Mucosa of descending colon (tissue), 3 donors: Measurements from ENCODE around the gene SGK1. TPM values are rescaled to one million over a fixed set of nuclear protein-coding genes. Genes with fewer than 3 reads are reported as not detected.

Experiments used
- ATAC-seq: fragments of 200-7000 bp; cut with Tn5 transposase; one replicate; pipeline ENCODE4 v1.9.1; 2020; ENCODE audit warnings: mild to moderate bottlenecking, moderate library complexity
- DNase-seq, 3 donors: peaks; one replicate each; pipeline ENCODE4 v3.0.0-alpha.2; 2020
- H3K36me3 ChIP-seq: fragments of 200-600 bp; one replicate; pipeline ENCODE4 v1.8.0; 2021; ENCODE audit warnings: low read depth, mild to moderate bottlenecking
- H3K4me1 ChIP-seq: fragments of 200-600 bp; one replicate; pipeline ENCODE4 v1.8.0; 2021; ENCODE audit warnings: low read depth, mild to moderate bottlenecking
- H3K4me3 ChIP-seq: fragments of 200-600 bp; one replicate; pipeline ENCODE4 v1.8.0; 2021; ENCODE audit warnings: mild to moderate bottlenecking
- H3K9me3 ChIP-seq: fragments of 200-600 bp; one replicate; pipeline ENCODE4 v1.8.0; 2021; ENCODE audit warnings: mild to moderate bottlenecking
- intact Hi-C, 2 donors: fragments of 100-400 bp; cut with DNase I in 1 of 2; cut with micrococcal nuclease in 1 of 2; formaldehyde crosslinking; loops; one replicate each; pipeline versions ENCODE4 v1.11.0 to v1.11.1; 2022; cut with DNase I, micrococcal nuclease
- total RNA-seq, 3 donors: library from RNA; stranded (reverse); fragmentation: NEBNext Ultra II Directional in 2 of 3; extraction: Animal tissue kit (Norgen Biotek cat#: 25700) in 2 of 3; gene quantifications; one replicate each; pipeline versions ENCODE4 v1.2.1 to v1.2.4, GENCODE V29; 2021 to 2023
- TF ChIP-seq, protein P1 (sequence below): fragments of 200-600 bp; IDR thresholded peaks from one replicate; pipeline ENCODE4 v1.8.0; 2022; ENCODE audit warnings: antibody characterized with exemption, mild to moderate bottlenecking
- donor health status: DM: no; HTN: no; CAD: no; lungs with moderate emphysema.
- donor health status: DM: no; HTN: no; CAD: no.
- donor health status: DM: no; HTN: yes; CAD: no.

SGK1 gene
- total RNA-seq, 3 donors from 2014 or later, result 49.4 to 492 (median 55.0) TPM

DNA sequence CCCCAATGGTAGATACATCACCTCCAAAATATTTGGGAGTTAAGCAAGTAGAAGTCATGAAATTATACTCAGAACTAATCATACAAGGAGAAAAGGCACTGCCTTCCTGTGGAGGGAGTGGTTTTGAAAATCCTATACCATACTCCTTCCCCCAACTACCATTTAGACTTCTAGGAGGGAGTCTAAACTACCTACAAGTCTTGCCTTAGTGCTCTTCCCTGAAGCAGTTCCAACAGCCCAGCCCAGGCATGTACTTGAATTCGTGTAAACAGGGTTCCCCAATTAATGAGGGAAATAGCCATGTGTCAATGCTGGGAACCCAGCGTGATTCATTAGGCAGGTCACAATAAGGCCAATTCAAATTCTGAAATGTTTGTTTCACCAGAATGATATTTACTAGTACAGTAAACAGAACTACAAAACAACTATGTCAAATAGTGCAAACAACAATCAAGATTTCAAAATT, 39.1 kb upstream of the SGK1 start:
- H3K4me1 ChIP-seq, result no peaks in the 10 kb centered on the region
- intact Hi-C loops, result no loop called here
- H3K4me3 ChIP-seq, result no peak overlapping the region
- no peaks in the 10 kb centered on the region for H3K36me3 ChIP-seq
- DNase-seq (no peak), ATAC-seq (no peak)
- no peaks in the 10 kb centered on the region for H3K9me3 ChIP-seq
- TF ChIP-seq, protein P1, sequence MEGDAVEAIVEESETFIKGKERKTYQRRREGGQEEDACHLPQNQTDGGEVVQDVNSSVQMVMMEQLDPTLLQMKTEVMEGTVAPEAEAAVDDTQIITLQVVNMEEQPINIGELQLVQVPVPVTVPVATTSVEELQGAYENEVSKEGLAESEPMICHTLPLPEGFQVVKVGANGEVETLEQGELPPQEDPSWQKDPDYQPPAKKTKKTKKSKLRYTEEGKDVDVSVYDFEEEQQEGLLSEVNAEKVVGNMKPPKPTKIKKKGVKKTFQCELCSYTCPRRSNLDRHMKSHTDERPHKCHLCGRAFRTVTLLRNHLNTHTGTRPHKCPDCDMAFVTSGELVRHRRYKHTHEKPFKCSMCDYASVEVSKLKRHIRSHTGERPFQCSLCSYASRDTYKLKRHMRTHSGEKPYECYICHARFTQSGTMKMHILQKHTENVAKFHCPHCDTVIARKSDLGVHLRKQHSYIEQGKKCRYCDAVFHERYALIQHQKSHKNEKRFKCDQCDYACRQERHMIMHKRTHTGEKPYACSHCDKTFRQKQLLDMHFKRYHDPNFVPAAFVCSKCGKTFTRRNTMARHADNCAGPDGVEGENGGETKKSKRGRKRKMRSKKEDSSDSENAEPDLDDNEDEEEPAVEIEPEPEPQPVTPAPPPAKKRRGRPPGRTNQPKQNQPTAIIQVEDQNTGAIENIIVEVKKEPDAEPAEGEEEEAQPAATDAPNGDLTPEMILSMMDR, result no peak

DNA sequence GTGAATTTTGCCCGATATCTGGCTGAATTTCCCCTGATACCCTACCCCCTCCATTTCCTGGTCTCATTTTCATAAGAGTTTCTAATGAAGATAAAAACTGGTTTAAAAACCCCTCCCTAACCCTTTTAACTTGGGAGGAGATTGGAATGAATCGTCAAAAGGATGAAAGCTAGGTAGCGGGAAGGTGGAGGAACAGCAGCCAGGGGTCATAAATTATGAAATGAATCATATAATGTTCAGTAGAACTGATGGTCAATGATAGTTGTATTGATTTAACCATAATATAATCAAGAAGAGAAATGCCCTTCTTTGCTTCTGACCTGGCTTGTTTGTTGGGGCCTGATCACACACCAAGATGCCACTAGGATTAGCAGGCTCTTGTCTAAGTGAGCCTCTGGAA, 38.5 kb upstream of the SGK1 start:
- TF ChIP-seq, protein P1, result no peak
- Histone ChIP-seq H3K36me3 (no peaks in the 10 kb centered on the region), H3K4me3 (no peak overlapping the region), H3K4me1 (no peaks in the 10 kb centered on the region), H3K9me3 (no peaks in the 10 kb centered on the region)
- intact Hi-C loops, result no loop called here
- DNase-seq, result no peak
- no peak for ATAC-seq

DNA sequence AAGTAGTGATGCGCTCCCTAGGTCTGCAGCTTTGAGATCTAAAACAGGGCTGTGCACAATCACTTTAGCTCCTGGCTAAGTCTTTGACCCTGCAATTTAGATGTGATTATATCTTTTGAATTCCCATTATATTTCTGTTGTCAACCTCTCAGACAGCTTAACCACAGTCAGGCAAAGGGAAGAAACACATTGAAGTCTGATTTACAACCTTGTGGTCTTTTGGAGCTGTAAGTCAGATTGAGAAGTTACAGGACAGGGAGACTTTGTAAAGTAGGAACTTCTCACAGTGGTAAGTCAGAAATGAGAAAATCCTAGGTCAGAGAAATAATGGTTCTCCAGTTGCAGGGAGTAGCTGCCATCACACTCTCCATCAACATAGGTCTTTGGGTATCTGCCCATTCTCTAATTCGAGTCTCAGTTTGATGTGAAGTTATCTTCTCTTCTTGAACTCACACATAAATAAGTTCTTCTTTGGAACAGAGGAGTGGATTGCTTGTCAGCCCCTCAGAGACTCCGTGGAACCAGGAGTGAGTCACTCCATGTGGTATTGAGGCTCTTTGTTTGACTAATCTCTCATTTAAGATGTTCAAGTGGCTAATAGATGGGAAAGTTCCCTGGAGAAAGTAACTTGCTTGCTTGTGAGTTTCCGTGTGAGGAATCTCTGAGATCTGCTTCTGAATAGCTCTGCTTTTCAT, 35.0 kb upstream of the SGK1 start:
- Histone ChIP-seq H3K9me3 (no peaks in the 10 kb centered on the region), H3K36me3 (no peaks in the 10 kb centered on the region), H3K4me1 (no peaks in the 10 kb centered on the region), H3K4me3 (no peak overlapping the region)
- intact Hi-C loops, result no loop called here
- TF ChIP-seq, protein P1, result no peak
- no peak for ATAC-seq
- DNase-seq, result no peak

DNA sequence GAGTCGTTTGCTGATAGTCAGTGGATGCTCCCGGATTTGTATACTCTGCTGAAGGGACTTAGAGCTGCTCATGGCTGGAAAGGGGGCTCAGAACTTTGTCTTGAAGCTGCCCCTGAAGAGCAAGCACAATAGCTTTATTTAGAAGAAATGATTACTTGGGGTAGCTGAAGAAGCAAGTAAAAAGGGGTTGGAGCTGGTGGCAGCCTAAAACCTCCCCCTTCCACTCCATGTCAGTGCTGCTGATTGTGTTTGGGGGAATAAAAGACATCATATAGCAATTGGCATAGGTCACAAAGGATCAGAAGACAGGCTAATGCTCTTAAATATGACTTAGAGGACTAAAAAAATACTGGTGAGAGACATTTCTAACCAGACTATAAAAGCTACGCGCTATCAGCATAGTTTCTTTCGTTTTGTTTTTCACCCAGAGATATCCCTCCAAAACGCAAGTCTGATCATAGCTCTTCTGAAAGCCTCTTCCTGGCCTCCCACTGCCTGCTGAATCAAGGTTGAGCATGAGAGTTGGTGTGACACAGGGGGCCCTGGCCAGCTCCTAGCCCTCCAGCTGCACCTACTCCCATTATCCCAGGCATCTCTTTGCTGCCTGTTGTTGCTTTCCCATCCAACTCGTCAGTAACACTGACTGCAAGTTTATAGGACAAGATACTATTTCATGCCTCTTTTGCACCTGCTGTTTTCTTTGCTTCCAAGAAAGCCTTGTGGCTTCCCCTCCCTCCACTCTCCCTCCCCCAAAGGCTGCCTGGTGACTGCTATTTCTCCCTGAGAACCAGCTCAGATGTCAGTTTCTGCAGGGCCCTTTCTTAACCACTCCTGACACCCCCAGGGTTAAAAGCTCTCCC, 33.9 kb upstream of the SGK1 start:
- Histone ChIP-seq H3K4me1 (no peaks in the 10 kb centered on the region), H3K4me3 (no peak overlapping the region), H3K36me3 (no peaks in the 10 kb centered on the region), H3K9me3 (no peaks in the 10 kb centered on the region)
- intact Hi-C loops, result no loop called here
- ATAC-seq, result no peak
- TF ChIP-seq, protein P1, result no peak
- DNase-seq, result no peak

DNA sequence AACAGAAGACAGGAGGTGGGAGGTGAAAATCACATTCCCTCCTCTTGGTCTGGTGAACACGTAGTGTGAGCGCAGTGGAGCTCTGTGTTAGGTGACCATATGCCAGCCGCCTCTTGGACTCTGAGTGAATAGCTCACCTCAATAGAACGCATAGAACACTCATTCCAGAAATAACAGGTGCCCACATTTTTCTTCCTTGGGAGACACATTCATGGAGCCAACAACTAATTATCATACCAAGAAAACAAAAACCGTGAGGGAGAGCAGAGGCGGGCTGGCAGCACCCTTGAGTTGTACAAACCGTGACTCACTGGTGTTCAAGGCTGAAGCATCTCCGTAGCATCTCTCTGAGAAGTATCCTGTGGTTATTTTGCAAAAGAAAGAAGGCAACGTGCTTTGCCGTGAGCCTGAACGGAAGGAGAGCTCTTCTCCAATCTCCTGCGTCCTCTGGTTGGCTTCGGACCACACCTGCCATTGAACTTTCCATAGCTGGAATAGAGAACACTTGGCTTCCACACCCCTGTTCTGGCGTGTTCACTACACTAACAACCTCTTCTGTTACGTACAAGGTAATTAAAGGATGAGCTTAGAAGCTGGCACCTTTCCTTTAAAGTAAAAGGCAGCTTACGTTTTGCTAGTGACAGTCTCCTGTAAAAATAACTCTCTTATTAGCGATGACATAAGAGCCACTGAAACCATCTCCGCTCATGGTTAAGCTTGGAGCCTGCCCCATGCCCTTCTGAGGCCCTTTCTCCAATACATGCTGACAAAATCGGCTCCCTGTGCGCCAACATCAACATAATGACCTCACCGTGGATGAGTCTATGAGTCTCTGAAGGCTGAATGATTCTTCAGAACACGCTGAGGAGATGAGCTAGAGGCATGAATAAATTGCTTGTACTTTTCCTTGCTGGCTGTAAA, 30.2 kb upstream of the SGK1 start:
- H3K9me3 ChIP-seq, result no peaks in the 10 kb centered on the region
- TF ChIP-seq, protein P1, result no peak
- no peak for ATAC-seq
- intact Hi-C loops, result no loop called here
- no peak for DNase-seq
- H3K4me1 ChIP-seq, result no peaks in the 10 kb centered on the region
- no peaks in the 10 kb centered on the region for H3K36me3 ChIP-seq
- H3K4me3 ChIP-seq, result no peak overlapping the region
